ENCODE data around the gene ADAM10.

Gene ADAM10

GRCh38 chr15:58584789-58585461 lies 164.6 kb downstream of the ADAM10 start:
- no peak overlapping the region for H3K4me3 ChIP-seq (ENCODE audit: low read length)
- TF ChIP-seq CTCF (conservative IDR thresholded peaks at IDR 0.05; ENCODE audit: low read depth, low read length): no peak
- no peak for DNase-seq (ENCODE audit: low read depth)

DNA sequence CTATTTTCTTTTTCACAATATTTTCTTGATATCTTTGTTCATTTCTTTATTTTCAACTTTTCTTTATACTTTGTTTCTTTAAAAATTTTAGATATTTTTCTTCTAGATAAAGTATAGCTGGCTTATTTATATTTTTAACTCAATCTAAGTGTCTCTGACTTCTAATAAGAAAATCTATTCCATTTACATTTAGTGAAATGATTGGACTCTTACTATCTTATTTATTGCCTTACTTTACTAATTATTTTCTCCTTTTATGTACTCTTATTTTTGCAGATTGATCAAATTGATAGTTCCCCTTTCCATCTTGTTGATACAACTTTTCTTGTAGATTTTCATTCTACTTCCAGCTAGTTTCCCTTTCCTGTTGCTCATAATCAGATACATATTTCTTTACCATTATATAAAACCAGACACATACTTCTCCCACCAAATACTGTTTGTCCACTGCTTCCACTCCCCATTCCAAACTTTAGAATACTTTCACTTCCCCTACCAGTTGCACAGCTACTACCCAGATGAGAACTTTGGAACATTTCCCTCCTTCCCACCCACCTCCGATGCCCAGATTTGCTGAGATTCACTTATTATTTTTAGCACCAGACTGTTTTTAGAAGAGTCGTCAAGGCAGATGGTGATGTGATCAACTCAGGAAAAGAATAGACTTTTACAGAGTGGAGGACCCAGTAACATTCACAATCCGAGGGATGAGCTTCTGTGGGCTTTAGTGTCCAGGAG lies 166.2 kb downstream of the ADAM10 start:
- no peak overlapping the region for H3K4me3 ChIP-seq (ENCODE audit: low read length)
- no peak for TF ChIP-seq CTCF (conservative IDR thresholded peaks at IDR 0.05; ENCODE audit: low read depth, low read length)
- no peak for DNase-seq (ENCODE audit: low read depth)

DNA sequence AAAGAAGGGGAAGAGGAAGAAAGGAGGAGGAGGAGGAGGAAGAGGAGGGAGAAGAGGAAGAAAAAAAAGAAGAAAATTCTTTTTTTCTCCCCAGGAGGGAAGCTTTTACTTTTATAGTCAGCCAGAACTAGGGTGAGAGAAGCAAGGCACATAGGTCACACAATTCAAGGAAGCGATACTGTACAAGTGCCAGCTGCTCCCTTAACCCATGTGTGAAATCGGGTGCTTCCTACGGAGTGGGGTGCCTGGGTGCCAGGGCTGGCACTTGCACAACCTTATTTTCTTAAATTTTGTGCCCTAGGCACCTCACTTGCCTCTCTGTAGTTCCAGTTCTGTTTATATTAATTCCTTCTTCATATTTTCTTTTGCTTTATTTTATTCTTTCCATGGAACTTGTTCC lies 167.3 kb downstream of the ADAM10 start:
- H3K4me3 ChIP-seq (ENCODE audit: low read length): no peak overlapping the region
- no peak for DNase-seq (ENCODE audit: low read depth)
- TF ChIP-seq CTCF (conservative IDR thresholded peaks at IDR 0.05; ENCODE audit: low read depth, low read length): no peak

DNA sequence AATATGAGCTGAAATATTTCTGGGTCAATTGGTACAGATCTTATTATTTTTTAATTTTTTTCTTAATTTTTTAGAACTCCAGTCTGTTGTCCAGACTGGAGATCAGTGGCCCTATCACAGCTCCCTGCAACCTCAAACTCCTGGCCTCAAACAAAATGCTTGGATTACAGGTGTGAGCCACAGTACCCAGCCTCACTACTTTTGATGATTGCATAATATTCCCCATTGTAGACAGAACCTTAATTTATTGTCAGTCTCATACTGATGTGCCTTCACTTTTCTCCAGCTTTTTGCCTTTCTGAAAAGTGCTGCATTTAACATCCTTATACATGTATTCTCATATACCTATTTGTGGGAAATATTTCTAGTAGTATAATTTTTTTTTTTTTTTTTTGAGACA lies 172.8 kb downstream of the ADAM10 start:
- no peak overlapping the region for H3K4me3 ChIP-seq (ENCODE audit: low read length)
- DNase-seq (ENCODE audit: low read depth): no peak
- no peak for TF ChIP-seq CTCF (conservative IDR thresholded peaks at IDR 0.05; ENCODE audit: low read depth, low read length)

DNA sequence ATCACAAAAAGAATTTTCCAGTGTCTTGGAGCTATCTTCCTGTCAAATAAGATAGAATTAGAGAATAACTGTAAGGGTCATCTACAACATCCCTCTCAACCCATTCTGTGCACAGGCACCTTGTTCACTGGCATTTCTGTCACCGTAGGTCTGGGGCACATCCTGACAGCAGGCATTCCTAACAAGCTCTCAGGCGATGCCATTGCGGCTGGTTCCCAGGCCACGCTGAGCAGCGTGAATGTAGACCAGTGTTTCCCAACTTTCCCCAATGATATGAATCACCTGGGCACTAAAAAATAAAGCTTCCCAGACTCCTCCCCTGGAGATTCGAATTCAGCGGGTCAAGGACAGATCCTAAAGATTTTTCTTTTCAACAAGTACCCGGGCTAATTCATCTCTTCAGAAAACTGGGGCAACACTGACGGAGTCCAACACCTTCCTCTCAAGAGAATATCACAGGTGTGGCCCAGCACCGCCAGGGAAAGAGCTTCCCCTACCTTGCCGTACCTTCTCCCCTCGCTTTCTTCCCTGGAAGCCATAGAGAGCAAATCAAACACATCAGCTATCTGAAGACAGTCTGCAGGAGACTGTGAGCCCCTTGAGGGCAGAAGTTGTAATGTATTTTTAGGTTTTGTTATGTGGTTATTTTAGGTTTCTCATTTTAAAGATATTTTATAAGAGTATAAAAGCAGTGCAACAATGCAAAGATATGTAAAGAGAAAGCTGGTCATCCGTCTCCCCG lies 174.3 kb downstream of the ADAM10 start:
- TF ChIP-seq CTCF (conservative IDR thresholded peaks at IDR 0.05; ENCODE audit: low read depth, low read length): no peak
- no peak overlapping the region for H3K4me3 ChIP-seq (ENCODE audit: low read length)
- DNase-seq (ENCODE audit: low read depth): no peak

DNA sequence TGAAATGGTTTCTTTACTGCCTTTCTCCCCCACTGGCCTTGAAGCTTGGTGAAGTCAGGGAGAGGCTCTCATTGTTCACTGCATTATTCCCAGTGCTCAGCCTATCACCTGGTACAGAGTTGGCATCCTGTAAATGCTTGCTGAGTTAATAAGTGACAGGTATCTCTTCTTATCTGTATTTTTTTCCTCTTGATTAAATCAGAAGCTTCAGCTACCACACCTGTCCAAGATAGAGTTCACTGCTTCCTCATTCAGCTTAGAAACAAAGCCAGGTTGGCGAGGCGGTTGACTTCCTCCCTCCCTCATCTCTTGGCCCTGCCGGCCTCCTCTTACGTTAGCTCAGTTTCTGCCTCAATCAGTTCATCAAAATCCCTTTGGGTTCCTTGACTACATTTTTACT lies 174.9 kb downstream of the ADAM10 start:
- DNase-seq (ENCODE audit: low read depth): no peak
- H3K4me3 ChIP-seq (ENCODE audit: low read length): no peak overlapping the region
- no peak for TF ChIP-seq CTCF (conservative IDR thresholded peaks at IDR 0.05; ENCODE audit: low read depth, low read length)

All from retinal pigment epithelial cell (primary cell).